Progenitor cell of endocrine pancreas (in vitro differentiated cells): ENCODE results near the gene BICC1. TPM values are rescaled to one million over a fixed set of nuclear protein-coding genes. Genes with fewer than 3 reads are reported as not detected.

ENCODE experiments used
- DNase-seq: peaks from one replicate; pipeline ENCODE4 v3.0.0; 2021; ENCODE audit warnings: low spot score; ENCODE audit not compliant: unreplicated experiment
- H3K27ac Mint-ChIP-seq: 2 replicates; pipeline ENCODE4 v1.8.0; 2021; ENCODE audit warnings: mild to moderate bottlenecking, moderate library complexity, mixed read lengths
- H3K27me3 Mint-ChIP-seq: 2 replicates; pipeline ENCODE4 v1.8.0; 2021; ENCODE audit warnings: mixed read lengths
- H3K36me3 Mint-ChIP-seq: 2 replicates; pipeline ENCODE4 v1.8.0; 2022; ENCODE audit warnings: mixed read lengths; ENCODE audit not compliant: insufficient read depth
- H3K4me1 Mint-ChIP-seq: 2 replicates; pipeline ENCODE4 v1.8.0; 2021; ENCODE audit warnings: low read depth, mixed read lengths
- H3K4me3 Mint-ChIP-seq: 2 replicates; pipeline ENCODE4 v1.8.0; 2021; ENCODE audit warnings: low read depth, mild to moderate bottlenecking, moderate library complexity, mixed read lengths
- H3K9me3 Mint-ChIP-seq: 2 replicates; pipeline ENCODE4 v1.8.0; 2021; ENCODE audit warnings: low read depth, mixed read lengths
- CTCF ChIP-seq: fragments of 200-600 bp; sonication (generic); IDR thresholded peaks from one replicate; pipeline ENCODE4 v1.5.0; 2021; ENCODE audit warnings: antibody characterized with exemption, mild to moderate bottlenecking; ENCODE audit not compliant: unreplicated experiment
- total RNA-seq: library from RNA; stranded (reverse); gene quantifications from 2 replicates; pipeline ENCODE4 v1.2.1, GENCODE V29; 2021

BICC1 gene
- total RNA-seq, 1 donor from 2014 or later = 4.9 TPM

- no peak overlapping the region for H3K4me3 Mint-ChIP-seq
- H3K4me1 Mint-ChIP-seq = no peaks in the 10 kb centered on the region
- DNase-seq = no peak
- TF ChIP-seq CTCF = no peak
- no peaks in the 10 kb centered on the region for H3K27me3 Mint-ChIP-seq
- H3K36me3 Mint-ChIP-seq = peaks cover 1% of the 10 kb centered on the region
- peaks cover 5% of the 10 kb centered on the region for H3K9me3 Mint-ChIP-seq
- H3K27ac Mint-ChIP-seq = no peak overlapping the region
These were observed 178.9 kb downstream of the BICC1 start for GRCh38 chr10:58691528-58691927.

GRCh38 chr10:58693919-58694318 lies 181.2 kb downstream of the BICC1 start:
- H3K27me3 Mint-ChIP-seq = no peaks in the 10 kb centered on the region
- H3K4me1 Mint-ChIP-seq = peaks cover 1% of the 10 kb centered on the region
- DNase-seq = no peak
- peaks cover 4% of the 10 kb centered on the region for H3K9me3 Mint-ChIP-seq
- H3K27ac Mint-ChIP-seq = no peak overlapping the region
- H3K36me3 Mint-ChIP-seq = no peaks in the 10 kb centered on the region
- H3K4me3 Mint-ChIP-seq = no peak overlapping the region
- no peak for TF ChIP-seq CTCF

GRCh38 chr10:58695022-58695421 lies 182.3 kb downstream of the BICC1 start:
- no peaks in the 10 kb centered on the region for H3K36me3 Mint-ChIP-seq
- DNase-seq = no peak
- H3K27me3 Mint-ChIP-seq = no peaks in the 10 kb centered on the region
- H3K9me3 Mint-ChIP-seq = peaks cover 4% of the 10 kb centered on the region
- no peak overlapping the region for H3K4me3 Mint-ChIP-seq
- H3K27ac Mint-ChIP-seq = no peak overlapping the region
- TF ChIP-seq CTCF = no peak
- H3K4me1 Mint-ChIP-seq = peaks cover 1% of the 10 kb centered on the region

GRCh38 chr10:58696736-58697135 lies 184.1 kb downstream of the BICC1 start:
- Mint-ChIP-seq H3K4me3 (no peak overlapping the region), H3K4me1 (peaks cover 1% of the 10 kb centered on the region), H3K27ac (no peak overlapping the region), H3K27me3 (no peaks in the 10 kb centered on the region), H3K9me3 (peaks cover 4% of the 10 kb centered on the region), H3K36me3 (no peaks in the 10 kb centered on the region)
- DNase-seq = no peak
- TF ChIP-seq CTCF = no peak

GRCh38 chr10:58697691-58698090 lies 185.0 kb downstream of the BICC1 start:
- H3K4me3 Mint-ChIP-seq = no peak overlapping the region
- H3K27me3 Mint-ChIP-seq = no peaks in the 10 kb centered on the region
- no peaks in the 10 kb centered on the region for H3K36me3 Mint-ChIP-seq
- H3K9me3 Mint-ChIP-seq = peaks cover 4% of the 10 kb centered on the region
- H3K4me1 Mint-ChIP-seq = peaks cover 1% of the 10 kb centered on the region
- H3K27ac Mint-ChIP-seq = no peak overlapping the region
- DNase-seq = no peak
- no peak for TF ChIP-seq CTCF
